ENCODE results near the gene DDX60.
A peak's percentile ranks its signal among the peaks of the same experiment; 100 is the strongest.
"Not testable (repeated sequence)": the region's sequence is repeated elsewhere in the genome, so short reads cannot be mapped to it uniquely, and the experiment has no call there.

Gene DDX60, protein sequence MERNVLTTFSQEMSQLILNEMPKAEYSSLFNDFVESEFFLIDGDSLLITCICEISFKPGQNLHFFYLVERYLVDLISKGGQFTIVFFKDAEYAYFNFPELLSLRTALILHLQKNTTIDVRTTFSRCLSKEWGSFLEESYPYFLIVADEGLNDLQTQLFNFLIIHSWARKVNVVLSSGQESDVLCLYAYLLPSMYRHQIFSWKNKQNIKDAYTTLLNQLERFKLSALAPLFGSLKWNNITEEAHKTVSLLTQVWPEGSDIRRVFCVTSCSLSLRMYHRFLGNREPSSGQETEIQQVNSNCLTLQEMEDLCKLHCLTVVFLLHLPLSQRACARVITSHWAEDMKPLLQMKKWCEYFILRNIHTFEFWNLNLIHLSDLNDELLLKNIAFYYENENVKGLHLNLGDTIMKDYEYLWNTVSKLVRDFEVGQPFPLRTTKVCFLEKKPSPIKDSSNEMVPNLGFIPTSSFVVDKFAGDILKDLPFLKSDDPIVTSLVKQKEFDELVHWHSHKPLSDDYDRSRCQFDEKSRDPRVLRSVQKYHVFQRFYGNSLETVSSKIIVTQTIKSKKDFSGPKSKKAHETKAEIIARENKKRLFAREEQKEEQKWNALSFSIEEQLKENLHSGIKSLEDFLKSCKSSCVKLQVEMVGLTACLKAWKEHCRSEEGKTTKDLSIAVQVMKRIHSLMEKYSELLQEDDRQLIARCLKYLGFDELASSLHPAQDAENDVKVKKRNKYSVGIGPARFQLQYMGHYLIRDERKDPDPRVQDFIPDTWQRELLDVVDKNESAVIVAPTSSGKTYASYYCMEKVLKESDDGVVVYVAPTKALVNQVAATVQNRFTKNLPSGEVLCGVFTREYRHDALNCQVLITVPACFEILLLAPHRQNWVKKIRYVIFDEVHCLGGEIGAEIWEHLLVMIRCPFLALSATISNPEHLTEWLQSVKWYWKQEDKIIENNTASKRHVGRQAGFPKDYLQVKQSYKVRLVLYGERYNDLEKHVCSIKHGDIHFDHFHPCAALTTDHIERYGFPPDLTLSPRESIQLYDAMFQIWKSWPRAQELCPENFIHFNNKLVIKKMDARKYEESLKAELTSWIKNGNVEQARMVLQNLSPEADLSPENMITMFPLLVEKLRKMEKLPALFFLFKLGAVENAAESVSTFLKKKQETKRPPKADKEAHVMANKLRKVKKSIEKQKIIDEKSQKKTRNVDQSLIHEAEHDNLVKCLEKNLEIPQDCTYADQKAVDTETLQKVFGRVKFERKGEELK (N-terminal part only)

DNA sequence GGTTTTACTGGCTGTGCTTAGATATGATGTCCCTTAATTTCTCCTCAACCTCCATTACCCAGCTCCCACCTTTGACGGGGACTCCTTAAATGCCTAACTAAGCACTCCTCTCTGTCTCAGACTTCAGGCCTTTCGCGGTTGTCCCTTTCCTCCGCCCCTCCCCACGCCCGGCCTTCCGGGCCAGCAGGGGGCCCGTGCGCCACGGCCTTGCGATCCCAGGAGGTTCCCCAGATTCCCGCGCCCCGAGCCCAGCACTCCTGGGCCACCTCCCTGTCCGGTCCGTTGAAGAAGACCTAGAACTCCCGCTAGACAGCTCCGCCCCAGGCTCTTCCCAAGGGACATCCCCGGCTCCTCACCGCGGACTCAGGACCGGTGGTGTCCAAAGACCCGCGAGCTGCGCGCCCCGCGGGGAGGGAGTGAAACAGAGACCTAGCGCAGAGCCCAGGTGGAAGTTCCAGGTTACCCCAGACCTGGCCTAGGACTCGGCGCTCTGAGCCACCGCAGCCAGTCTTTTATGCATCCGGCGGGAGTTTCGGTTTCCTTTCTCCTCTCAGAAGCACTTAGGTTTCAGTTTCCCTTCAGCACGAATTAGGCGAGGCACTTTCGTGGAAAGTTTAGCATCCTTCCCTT lies at the start of gene DDX60:
Gene DDX60, minus strand, starts transcription at position 487 of the 630 bp plus-strand sequence. CDS start 7,493 bp downstream, outside the sequence.
- DNase-seq = peak; percentile 91

DNA sequence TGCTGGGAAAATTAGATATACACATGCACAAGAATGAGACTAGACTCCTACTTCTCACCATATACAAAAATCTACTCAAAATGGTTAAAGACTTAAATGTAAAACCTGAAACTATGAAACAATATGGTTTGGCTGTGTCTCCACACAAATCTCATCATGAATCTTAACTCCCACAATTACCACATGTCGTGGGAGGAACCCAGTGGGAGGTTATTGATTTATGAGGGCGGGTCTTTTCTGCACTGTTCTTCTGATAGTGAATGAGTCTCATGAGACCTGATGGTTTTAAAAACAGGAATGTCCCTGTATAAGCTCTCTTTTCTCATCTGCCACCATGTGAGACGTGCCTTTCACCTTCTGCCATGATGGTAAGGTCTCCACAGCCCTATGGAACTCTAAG lies 48.5 kb upstream of the DDX60 start:
- no peak for DNase-seq

DNA sequence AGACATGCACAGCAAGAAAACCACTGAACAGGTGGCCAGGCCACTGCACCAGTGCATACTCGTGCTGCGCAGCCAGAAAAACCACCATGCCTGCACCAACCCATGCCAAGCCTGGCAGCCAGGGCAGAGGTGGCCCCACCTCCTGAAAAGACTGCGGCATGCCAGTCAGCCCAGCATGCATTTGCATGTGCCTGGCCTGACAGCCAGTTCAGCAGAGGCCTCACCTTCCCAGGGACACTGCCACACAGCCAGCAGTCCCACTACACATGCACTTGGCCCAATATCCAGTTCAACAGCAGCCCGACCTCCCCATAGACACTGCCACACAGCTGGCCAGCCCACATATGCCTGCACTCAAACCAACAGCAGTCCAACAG lies 43.5 kb upstream of the DDX60 start:
- no peak for DNase-seq

DNA sequence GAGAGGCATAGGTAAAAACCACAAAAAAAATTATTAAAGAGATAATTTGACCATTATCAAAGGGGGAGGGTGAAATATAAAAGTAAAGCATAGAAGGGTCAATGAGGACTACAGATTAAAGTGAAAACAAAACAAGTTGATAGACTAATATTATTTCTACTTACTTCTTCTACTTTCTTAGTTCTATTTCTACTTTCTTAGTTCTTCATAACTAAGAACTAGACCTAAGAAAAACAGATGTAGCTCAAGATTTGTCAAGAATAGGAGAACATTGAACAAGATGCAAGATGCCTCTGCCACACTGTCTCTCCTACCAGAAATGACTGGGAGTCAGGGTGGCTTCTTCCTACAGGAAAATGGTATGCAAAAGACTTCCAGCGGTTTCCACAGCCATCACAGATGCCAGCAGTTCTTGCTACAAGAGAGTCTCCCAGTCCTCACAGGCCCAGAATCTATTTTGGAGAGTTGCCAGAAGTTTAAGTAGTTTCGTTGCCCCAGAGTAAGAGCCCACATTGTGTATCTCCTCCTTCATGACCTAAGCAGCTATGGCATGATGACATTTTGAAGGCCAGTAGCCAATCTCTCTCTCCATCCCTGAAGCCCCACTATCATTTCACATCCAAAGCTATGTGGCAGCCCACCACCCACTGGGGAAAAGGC lies 42.9 kb upstream of the DDX60 start:
- no peak for DNase-seq

DNA sequence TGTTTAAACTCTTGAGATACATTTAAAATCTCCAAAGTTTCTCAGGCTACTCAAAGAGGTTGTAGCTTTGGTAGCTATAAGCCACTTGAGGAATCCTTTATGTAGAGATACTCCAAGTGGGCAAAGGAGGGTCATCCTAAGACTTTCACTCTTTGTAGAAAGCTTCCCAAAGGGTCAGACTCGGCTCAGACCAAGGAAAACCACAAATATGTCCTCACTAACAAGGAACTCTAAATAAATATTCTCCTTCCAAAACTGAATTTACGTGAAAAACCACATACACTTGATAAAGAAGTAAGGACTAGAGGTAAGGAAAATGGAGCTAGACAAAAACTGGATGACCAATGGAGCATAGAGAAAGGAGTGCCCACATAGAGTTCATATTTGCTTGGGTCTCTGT lies 41.7 kb upstream of the DDX60 start:
- DNase-seq = no peak

DNA sequence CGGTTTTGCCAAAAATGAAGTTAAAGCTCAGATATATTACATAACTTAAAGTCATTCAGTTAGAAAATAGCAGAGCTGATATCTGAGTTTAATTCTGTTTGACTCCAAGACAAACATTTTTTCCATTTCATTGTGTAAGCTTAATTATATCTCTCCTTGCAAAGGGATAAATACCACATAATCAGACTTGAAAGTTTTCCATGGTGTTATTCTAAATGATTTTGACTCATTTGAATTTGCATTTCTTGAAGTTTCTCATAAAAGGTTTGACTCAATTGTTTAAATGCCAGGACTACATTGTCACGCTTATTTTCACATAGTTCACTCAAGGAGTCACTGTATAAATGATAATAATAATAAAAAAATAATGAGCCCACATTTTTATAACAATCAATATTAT lies 39.4 kb upstream of the DDX60 start:
- no peak for DNase-seq

DNA sequence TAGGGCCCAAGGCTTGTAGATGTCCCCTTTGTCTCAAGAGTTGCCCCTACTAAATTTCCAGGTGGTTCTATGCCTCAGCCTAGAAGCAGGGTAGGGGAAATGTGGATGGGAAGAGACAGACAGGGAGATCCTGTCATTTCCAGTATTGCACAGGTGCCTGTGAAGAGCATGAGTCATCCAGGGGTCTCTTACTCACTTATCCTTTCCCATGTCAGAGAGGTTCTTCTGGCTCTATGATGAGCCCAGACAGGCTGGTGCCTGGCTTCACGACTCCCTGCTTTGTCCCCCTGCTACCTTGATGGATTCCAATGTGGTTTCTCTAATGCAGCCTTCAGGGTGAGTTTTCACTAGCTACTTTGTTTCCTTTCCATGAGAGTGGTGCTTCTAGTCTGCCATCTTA lies 35.2 kb upstream of the DDX60 start:
- no peak for DNase-seq

DNA sequence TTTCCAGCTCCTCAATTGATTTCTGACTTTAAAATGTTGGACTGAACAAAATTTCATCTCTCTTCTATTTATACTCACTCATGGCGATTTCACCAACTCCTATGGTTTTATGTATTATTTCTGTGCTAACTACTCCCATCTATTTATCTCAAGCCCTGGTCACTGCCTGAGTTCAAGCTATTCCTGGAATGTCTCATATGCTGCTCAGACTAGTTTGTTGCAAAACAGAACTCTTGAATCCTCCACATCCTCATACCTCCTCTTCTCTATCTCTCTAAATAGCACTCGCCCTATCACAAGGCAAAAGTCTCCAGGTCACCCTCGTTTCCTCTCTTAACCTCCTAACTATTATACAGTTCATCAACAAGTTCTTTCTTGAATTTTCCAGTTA lies 19.0 kb upstream of the DDX60 start:
- DNase-seq = no peak

DNA sequence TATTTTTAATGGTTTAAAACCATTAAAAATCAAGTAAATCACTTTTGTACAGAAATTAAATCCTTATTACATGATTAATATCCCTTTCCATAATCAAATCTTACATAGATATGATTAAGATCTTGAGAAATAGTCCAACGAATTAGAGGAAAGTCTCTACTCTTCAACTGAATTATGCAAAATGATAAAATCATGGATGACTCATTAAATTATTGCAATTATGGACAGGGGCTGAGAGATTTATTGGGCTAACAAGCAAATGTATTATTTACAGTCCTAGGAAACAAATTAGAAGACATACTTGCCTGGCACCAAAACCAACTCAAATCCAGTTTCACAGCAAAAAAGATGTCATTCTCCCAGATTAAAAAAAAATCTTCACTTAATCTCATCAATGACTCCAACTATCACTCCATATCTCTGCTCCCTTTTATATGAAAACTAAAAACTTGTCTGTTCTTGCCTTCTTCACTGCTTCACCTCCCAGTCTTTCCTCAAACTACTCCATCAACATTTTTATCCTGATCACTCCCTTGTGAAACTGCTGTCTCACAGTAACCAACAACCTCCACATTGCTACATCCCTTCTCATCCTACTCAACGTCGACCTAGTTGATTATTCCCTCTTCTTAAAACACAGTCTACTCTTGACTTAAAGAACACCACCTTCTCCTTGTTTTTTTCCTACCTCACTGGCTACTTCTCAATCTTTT lies 18.4 kb upstream of the DDX60 start:
- DNase-seq = no peak

DNA sequence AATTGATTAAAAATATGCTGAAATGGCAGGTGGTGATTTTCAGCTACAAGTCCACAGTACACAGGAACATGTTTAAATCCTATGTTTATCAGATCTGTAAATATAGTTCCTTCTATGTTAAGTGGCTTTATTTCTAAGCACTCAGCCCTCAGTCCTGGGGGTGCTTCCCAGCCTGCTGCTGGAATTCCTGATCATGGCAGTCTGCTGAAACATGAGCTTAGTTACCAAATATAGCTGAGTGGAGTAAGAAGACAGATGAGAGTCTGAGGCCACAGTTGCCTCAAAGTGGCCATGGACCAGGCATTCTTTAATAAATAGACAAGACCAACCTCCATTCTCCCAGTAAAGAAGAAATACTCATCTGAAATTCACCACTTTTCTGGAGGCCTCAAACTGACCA lies 17.1 kb upstream of the DDX60 start:
- DNase-seq = no peak

DNA sequence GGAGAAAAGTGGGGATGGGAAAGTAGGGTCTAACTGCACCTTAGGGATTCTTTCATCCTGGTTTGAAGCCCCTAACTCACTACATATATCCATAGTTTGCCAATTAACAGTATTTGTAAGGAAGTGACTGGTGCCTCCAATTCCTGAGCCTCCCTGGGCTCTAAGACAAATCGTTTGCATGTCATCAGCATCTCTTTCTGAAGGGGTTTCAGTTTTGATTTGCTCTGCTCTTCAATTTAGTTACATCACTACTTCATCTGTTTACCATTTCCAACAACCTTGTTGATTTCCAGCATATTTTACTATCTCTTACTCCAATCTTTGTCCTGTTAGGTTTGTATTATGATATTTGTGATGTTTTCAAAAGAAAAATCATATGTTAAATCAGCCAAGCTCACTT lies 15.5 kb upstream of the DDX60 start:
- DNase-seq = no peak

DNA sequence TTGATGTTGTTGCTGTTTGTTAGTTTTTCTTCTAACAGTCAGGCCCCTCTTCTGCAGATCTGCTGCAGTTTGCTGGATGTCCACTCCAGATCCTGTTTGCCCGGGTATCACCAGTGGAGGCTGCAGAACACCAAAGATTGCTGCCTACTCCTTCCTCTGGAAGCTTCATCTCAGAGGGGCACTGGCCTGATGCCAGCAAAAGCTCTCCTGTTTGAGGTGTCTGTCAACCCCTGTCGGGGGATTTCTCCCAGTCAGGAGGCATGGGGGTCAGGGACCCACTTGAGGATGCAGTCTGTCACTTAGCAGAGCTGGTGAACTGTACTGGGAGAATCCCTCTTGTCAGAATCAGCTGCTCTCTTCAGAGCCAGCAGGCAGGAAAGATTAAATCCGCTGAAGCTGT lies 12.0 kb upstream of the DDX60 start:
- DNase-seq = not testable (repeated sequence)

DNA sequence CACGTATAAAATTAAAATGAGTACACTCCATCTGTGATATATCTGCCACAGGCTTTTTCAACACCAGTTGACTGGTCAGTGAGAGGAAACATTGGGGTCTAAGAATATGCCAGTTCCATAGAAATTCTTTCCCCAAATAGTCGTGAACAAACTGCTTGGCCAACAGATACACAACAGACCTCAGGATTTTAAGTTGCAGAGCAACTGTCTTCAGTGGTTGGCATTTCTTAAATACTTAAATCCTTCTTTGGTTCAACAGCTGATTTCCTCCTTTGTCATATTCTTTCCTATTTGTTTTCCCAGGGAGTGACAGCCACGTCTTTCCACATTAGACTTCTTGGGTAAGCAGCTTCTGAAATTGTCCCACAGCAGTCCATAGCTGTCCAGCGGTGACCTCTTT lies 7.0 kb upstream of the DDX60 start:
- no peak for DNase-seq

DNA sequence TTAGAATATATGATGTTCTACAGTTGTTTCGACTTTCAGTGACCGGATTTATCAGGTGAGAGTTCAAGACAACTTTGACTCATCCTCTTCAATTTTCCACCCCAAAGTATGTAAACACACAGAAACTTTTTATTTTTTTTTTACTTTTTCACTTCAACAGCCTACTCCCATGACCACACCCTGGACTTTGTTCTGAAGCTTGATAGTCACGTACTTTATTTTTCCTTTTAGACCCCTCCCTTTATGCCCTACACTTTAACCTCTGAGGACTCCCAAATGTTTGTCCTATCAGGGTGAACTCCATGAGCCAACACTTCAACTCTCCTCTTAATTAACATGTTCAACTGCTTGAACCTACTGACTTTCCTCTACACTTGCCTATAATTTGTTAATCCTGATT lies 2.5 kb upstream of the DDX60 start:
- DNase-seq = no peak

DNA sequence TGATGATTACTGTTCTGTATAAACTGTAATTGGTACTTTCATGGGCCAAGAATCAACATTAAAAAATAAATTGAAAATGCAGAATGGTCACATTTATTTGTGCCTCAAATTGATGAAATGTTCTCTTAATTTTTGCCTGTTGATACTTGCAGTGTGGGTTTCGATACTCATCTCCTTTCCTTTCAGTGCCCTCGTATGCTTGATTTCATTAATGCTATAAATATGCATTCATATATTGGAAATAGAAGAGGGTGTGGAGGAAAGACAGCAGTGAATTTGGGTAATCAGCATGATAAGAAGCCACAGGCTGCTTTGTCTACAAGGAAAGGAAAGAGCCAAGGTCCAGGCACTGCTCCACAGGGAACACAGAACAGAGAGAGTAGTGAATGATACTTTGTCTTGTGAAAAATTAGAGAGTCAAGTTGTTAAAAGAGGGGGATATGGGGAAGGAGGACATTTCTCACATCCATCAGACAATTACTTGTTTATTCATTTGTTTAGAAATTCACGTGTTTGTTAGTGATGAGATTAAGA lies 1.0 kb upstream of the DDX60 start:
- DNase-seq = no peak

DNA sequence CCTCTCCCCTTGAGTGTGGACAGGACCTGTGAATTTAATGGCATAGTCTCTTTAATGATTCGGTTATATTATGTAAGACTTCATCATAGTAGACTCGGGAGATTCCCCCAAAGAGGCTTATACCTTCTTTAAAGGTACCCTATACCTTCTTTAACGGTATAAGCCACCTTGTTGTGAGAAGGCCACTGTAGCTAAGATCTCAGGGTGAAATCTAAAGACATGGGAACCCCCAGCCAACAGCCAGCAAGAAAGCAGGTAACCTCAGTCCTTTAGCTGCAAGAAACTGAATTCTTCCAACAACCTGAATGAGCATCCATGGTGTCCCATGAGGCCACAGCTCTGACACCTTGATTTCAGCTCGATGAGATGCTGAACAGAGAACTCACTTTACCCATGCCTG lies 931 bp downstream of the DDX60 start:
- peak; percentile 22 for DNase-seq

DNA sequence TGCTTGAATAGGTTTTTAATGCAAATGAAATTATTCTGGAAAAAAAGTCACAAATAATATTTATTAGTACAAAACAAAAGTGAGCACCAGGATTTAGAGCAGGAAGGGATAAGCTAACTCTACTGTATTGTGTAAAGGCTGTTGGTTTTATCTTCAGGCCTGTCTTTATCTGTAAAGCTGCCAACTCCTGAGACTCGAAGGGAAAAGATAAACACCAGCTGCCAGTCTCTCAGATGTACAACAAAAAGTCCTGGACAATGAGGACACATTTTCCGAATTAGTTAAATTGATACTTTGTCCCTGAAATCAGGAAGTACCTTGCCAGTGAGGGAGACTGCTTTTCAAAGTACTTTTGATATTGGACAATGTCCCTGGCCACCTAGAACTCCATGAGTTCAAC lies 8.8 kb downstream of the DDX60 start:
- DNase-seq = no peak

DNA sequence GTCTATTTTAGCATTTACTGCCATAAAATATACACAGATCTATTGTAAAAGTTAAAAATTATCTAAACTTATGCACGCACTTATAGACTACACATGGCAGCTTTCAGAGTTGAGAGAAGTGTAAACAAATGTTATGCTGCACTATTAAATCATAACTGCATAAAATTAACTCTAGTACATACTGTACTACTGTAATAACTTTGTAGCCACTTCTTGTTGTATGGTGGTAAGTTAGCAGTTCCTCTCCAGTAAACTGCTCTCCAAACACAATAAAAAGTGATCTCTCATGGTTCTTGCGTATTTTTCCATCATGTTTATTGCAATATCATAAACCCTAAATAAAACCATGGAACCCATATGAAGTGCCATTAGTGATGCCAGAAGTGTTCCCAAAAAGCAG lies 9.6 kb downstream of the DDX60 start:
- no peak for DNase-seq

DNA sequence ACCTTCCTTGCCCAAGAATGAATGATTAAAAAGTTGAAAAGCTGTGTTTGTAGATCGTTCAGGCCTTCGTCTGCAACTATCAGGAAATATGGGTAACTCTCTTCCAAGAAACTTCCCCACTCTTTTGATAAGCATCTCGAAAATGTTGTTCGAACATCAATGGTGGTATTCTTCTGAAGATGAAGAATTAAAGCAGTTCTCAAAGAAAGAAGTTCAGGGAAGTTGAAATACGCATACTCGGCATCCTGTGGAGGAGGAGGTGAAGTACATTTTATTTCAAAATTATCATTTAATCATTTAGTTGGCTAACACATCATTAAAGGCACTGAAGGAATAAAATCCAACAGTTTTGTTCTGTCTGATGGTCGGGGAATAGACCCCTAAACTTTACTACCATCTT lies 12.1 kb downstream of the DDX60 start:
- DNase-seq = no peak

DNA sequence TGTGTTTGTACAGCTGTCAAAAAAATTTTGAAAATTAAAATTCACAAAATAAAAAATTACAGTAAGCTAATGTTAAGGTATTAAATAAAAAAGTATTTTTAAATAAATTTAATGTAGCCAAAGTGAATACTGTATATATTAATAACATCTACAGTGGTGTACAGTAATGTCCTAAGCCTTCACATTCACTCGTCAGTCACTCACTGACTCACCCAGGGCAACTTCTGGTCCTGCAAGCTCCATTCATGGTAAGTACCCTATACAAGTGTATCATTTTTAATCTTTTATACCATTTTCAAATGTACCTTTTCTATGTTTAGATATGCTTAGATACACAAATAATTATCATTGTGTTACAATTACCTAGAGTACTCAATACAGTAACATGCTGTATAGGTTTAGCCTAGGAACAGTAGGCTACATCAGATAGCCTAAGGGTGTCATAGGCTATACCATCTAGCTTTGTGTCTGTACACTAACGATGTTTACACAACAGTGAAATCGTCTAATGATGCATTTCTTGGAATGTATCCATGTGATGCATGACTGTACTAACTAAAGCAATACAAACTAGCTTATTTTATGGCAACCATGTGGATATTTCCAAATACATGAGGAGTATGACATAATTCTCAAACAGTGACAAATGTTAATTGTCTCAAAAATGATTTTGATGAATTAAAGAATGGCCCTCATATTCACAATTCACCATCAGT lies 13.7 kb downstream of the DDX60 start:
- DNase-seq = no peak

DNA sequence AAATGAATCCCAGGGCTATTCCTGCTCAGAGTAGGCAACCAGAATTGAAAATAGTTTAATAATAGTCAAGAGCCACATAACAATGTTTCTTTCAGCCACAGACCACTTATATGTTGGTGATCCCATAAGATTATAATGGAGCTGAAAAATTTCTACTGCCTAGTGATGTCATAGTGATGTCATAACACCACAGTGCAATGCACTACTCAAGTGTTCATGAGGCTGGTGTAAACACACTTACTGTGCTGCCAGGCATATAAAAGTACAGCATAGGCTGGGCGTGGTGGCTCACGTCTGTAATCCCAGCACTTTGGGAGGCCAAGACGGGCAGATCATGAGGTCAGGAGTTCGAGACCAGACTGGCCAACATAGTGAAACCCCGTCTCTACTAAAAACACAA lies 15.1 kb downstream of the DDX60 start:
- DNase-seq = not testable (repeated sequence)

Measured in CD4-positive, alpha-beta T cell treated with Interleukin-10 for 1 hour (primary cell).